H1 (cell line): ENCODE measurements around the gene STK11. TPM values are rescaled to one million over a fixed set of nuclear protein-coding genes. Genes with fewer than 3 reads are reported as not detected.

Source experiments
- CTCF ChIA-PET: fragments of 300-600 bp; sonication (Branson Sonifier 250); formaldehyde crosslinking; loops from one replicate; lab custom pipeline; 2021; ENCODE audit not compliant: partially characterized antibody; lab: Charles Lee
- POLR2A ChIA-PET: fragments of 300-600 bp; sonication (Branson Sonifier 250); formaldehyde crosslinking; loops from one replicate; lab custom pipeline; 2021; ENCODE audit warnings: inconsistent platforms; ENCODE audit not compliant: partially characterized antibody; lab: Charles Lee
- DNase-seq, 2 experiments: peaks; one replicate each; pipeline versions ENCODE4 v3.0.0 to v3.0.0-alpha.2; 2010 to 2022; ENCODE audit warnings: low spot score in 2 of 2, low read depth in 1 of 2, mixed read lengths in 1 of 2
- FAIRE-seq: peaks from 2 replicates; lab custom pipeline; 2011; peaks lifted over from hg19 to GRCh38; lab: Jason Lieb, UNC
- H2AFZ ChIP-seq: 2 replicates; pipeline ENCODE4 v1.8.1; 2012; ENCODE audit warnings: low read length, inconsistent platforms
- H2AK5ac ChIP-seq: 2 replicates; pipeline ENCODE4 v1.6.1; 2013; ENCODE audit warnings: low read depth, low read length
- H2BK120ac ChIP-seq: replicated peaks from 2 replicates; pipeline ENCODE3; 2013; ENCODE audit warnings: low read depth, low read length, inconsistent platforms
- H2BK12ac ChIP-seq: 2 replicates; pipeline ENCODE4 v1.6.1; 2013; ENCODE audit warnings: low read depth, low read length
- H2BK15ac ChIP-seq: 2 replicates; pipeline ENCODE4 v1.6.1; 2013; ENCODE audit warnings: low read length
- H2BK20ac ChIP-seq: 2 replicates; pipeline ENCODE4 v1.6.1; 2013; ENCODE audit warnings: low read length
- H2BK5ac ChIP-seq: 2 replicates; pipeline ENCODE4 v1.6.1; 2013; ENCODE audit warnings: low read depth, low read length
- H3K14ac ChIP-seq: 2 replicates; pipeline ENCODE4 v1.6.1; 2013; ENCODE audit warnings: inconsistent platforms; ENCODE audit not compliant: insufficient read length
- H3K18ac ChIP-seq: 2 replicates; pipeline ENCODE4 v1.6.1; 2013; ENCODE audit warnings: low read length; ENCODE audit errors: extremely low read depth
- H3K23ac ChIP-seq: 2 replicates; pipeline ENCODE4 v1.6.1; 2013; ENCODE audit warnings: inconsistent platforms; ENCODE audit not compliant: insufficient read length
- H3K23me2 ChIP-seq: 2 replicates; pipeline ENCODE4 v1.6.1; 2013; ENCODE audit warnings: low read depth, low read length
- H3K27ac ChIP-seq: 2 replicates; pipeline ENCODE4 v1.6.1; 2011; ENCODE audit warnings: low read depth, low read length, inconsistent platforms
- H3K27me3 ChIP-seq, 4 experiments: replicated peaks in 1 of 4; 1 replicate in 1 of 4; 2 replicates in 3 of 4; pipeline versions ENCODE4 v1.6.1 to v1.8.1; 2011 to 2013; ENCODE audit warnings: low read length in 3 of 4, mild to moderate bottlenecking in 3 of 4, inconsistent platforms in 2 of 4, mixed read lengths in 2 of 4, moderate library complexity in 1 of 4; ENCODE audit not compliant: control insufficient read depth in 3 of 4, insufficient read depth in 3 of 4; ENCODE audit errors: extremely low read depth in 1 of 4
- H3K36me3 ChIP-seq, 4 experiments: 2 replicates each; pipeline versions ENCODE4 v1.6.1 to v1.8.1; 2011 to 2013; ENCODE audit warnings: mild to moderate bottlenecking in 4 of 4, low read length in 3 of 4, moderate library complexity in 2 of 4, control low read depth in 1 of 4, inconsistent platforms in 1 of 4; ENCODE audit not compliant: insufficient read depth in 4 of 4, control insufficient read depth in 2 of 4
- H3K4ac ChIP-seq: replicated peaks from 2 replicates; pipeline ENCODE3; 2013; ENCODE audit warnings: low read length, low read depth, mixed read lengths, inconsistent platforms; ENCODE audit not compliant: insufficient read length
- H3K4me1 ChIP-seq, 4 experiments: replicated peaks in 1 of 4; 1 replicate in 1 of 4; 2 replicates in 3 of 4; pipeline versions ENCODE4 v1.6.1 to v1.8.1; 2011 to 2013; ENCODE audit warnings: low read length in 3 of 4, inconsistent platforms in 2 of 4, mixed read lengths in 1 of 4; ENCODE audit not compliant: insufficient read depth in 4 of 4, control insufficient read depth in 3 of 4
- H3K4me2 ChIP-seq, 2 experiments: 2 replicates each; pipeline versions ENCODE4 v1.6.1 to v1.8.1; 2011 to 2013; ENCODE audit warnings: low read depth in 2 of 2, low read length in 2 of 2, control low read depth in 1 of 2, inconsistent platforms in 1 of 2, mild to moderate bottlenecking in 1 of 2; ENCODE audit not compliant: insufficient read depth in 1 of 2
- H3K4me3 ChIP-seq, 4 experiments: fragments of 200-600, 300-600 bp in 1 of 4; sonication (generic), shearing (Covaris generic), sonication (Bioruptor Twin) in 1 of 4; 2 replicates each; pipeline versions ENCODE4 v1.5.1 to v1.8.1; 2011 to 2016; ENCODE audit warnings: low read length in 4 of 4, low read depth in 3 of 4, control low read depth in 2 of 4, inconsistent platforms in 2 of 4, mild to moderate bottlenecking in 2 of 4, mixed read lengths in 1 of 4, moderate library complexity in 1 of 4; ENCODE audit not compliant: insufficient read depth in 2 of 4; ENCODE audit errors: extremely low read depth in 1 of 4
- H3K56ac ChIP-seq: replicated peaks from 2 replicates; pipeline ENCODE3; 2013; ENCODE audit warnings: low read depth, mild to moderate bottlenecking, mixed read lengths, low read length, inconsistent platforms; ENCODE audit not compliant: insufficient read length
- H3K79me1 ChIP-seq: 2 replicates; pipeline ENCODE4 v1.6.1; 2013; ENCODE audit warnings: low read depth, low read length, control low read depth
- H3K79me2 ChIP-seq, 2 experiments: 2 replicates each; pipeline versions ENCODE4 v1.6.1 to v1.8.1; 2012 to 2013; ENCODE audit warnings: low read length in 2 of 2, mild to moderate bottlenecking in 2 of 2, inconsistent platforms in 1 of 2; ENCODE audit not compliant: insufficient read depth in 2 of 2, control insufficient read depth in 1 of 2
- H3K9ac ChIP-seq, 4 experiments: replicated peaks in 1 of 4; 1 replicate in 1 of 4; 2 replicates in 3 of 4; pipeline versions ENCODE4 v1.6.1 to v1.8.1; 2011 to 2013; ENCODE audit warnings: low read depth in 3 of 4, low read length in 3 of 4, control low read depth in 2 of 4, mild to moderate bottlenecking in 2 of 4, moderate library complexity in 2 of 4, inconsistent platforms in 1 of 4; ENCODE audit errors: extremely low read depth in 1 of 4
- H3K9me3 ChIP-seq, 2 experiments: 2 replicates each; pipeline versions ENCODE4 v1.6.1 to v1.8.1; 2012 to 2013; ENCODE audit warnings: mild to moderate bottlenecking in 2 of 2, moderate library complexity in 2 of 2, control low read depth in 1 of 2, inconsistent platforms in 1 of 2, low read depth in 1 of 2, low read length in 1 of 2, mixed read lengths in 1 of 2; ENCODE audit not compliant: insufficient read depth in 2 of 2
- H4K20me1 ChIP-seq, 2 experiments: replicated peaks in 1 of 2; 2 replicates each; pipeline versions ENCODE3 to v1.8.1; 2011 to 2013; ENCODE audit warnings: inconsistent platforms in 2 of 2, low read length in 2 of 2, mild to moderate bottlenecking in 1 of 2; ENCODE audit not compliant: insufficient read depth in 2 of 2, control insufficient read depth in 1 of 2
- H4K5ac ChIP-seq: 2 replicates; pipeline ENCODE4 v1.6.1; 2013; ENCODE audit warnings: low read length, low read depth, mixed read lengths, inconsistent platforms; ENCODE audit not compliant: insufficient read length
- H4K8ac ChIP-seq: 2 replicates; pipeline ENCODE4 v1.8.0; 2013; ENCODE audit warnings: mild to moderate bottlenecking, moderate library complexity, low read length, inconsistent platforms; ENCODE audit not compliant: insufficient read depth; ENCODE audit errors: extremely low read depth
- H4K91ac ChIP-seq: replicated peaks from 2 replicates; pipeline ENCODE3; 2013; ENCODE audit warnings: low read length, mixed read lengths, inconsistent platforms; ENCODE audit not compliant: insufficient read length
- ASH2L ChIP-seq: fragments of 200-600, 300-600 bp; sonication (generic); IDR thresholded peaks from one replicate; pipeline ENCODE4 v1.7.1; 2017; ENCODE audit warnings: low read length
- BRCA1 ChIP-seq: IDR thresholded peaks from 2 replicates; pipeline ENCODE4 v1.6.1; 2012; ENCODE audit warnings: low read depth, low read length, improper control_type of control experiment
- CBX8 ChIP-seq: fragments of 300-800, 300-1000 bp; sonication (generic); IDR thresholded peaks from 2 replicates; pipeline ENCODE4 v1.7.1; 2016; ENCODE audit warnings: low read depth, low read length, borderline replicate concordance
- HDAC6 ChIP-seq: IDR thresholded peaks from one replicate; pipeline ENCODE4 v1.7.1; 2012; ENCODE audit warnings: low read depth, mild to moderate bottlenecking, inconsistent platforms, low read length, moderate library complexity
- JUN ChIP-seq: IDR thresholded peaks from 2 replicates; pipeline ENCODE4 v1.6.1; 2011; ENCODE audit warnings: low read depth, mild to moderate bottlenecking, improper control_type of control experiment, low read length
- POLR2A ChIP-seq, 2 experiments: IDR thresholded peaks; 1 replicate in 1 of 2; 2 replicates in 1 of 2; pipeline ENCODE4 v1.6.1; 2011; ENCODE audit warnings: low read depth in 2 of 2, low read length in 2 of 2, mild to moderate bottlenecking in 2 of 2; ENCODE audit errors: control extremely low read depth in 1 of 2
- POU5F1 ChIP-seq: IDR thresholded peaks from 2 replicates; pipeline ENCODE4 v1.6.1; 2011; ENCODE audit warnings: low read depth, mild to moderate bottlenecking, low read length, moderate library complexity
- RNF2 ChIP-seq: fragments of 200-900, 300-1000 bp; sonication (generic); IDR thresholded peaks from 2 replicates; pipeline ENCODE4 v1.7.1; 2016; ENCODE audit warnings: borderline replicate concordance, low read depth, mild to moderate bottlenecking, antibody characterized with exemption, low read length; ENCODE audit not compliant: poor library complexity, severe bottlenecking; ENCODE audit errors: missing control alignments
- SP2 ChIP-seq: IDR thresholded peaks from 2 replicates; pipeline ENCODE4 v1.6.1; 2012; ENCODE audit warnings: mild to moderate bottlenecking, low read length, inconsistent platforms
- SP4 ChIP-seq: IDR thresholded peaks from 2 replicates; pipeline ENCODE4 v1.6.1; 2012; ENCODE audit warnings: low read length, inconsistent platforms
- TCF12 ChIP-seq: IDR thresholded peaks from 2 replicates; pipeline ENCODE4 v1.6.1; 2011; ENCODE audit warnings: low read depth, mild to moderate bottlenecking, low read length
- WGBS, 2 experiments: shearing (Covaris generic) in 1 of 2; methylation state at CpG; one replicate each; pipeline versions ENCODE4 v1.1.6 to v1.1.7; 2013 to 2015; ENCODE audit warnings: low lambda C conversion rate in 2 of 2, mixed read lengths in 2 of 2, inconsistent platforms in 1 of 2, low coverage in 1 of 2, missing lambda C conversion rate in 1 of 2; ENCODE audit not compliant: insufficient replicate concordance in 2 of 2, insufficient coverage in 1 of 2, insufficient read length in 1 of 2; ENCODE audit errors: extremely low coverage in 1 of 2, missing lambda C conversion rate in 1 of 2; 5-methylcytosine and 5-hydroxymethylcytosine counted together
- polyA plus RNA-seq, 7 experiments: library from polyadenylated mRNA; depleted of rRNA in 3 of 7; stranded (reverse) in 5 of 7; unstranded in 2 of 7; fragments of >200 nt in 5 of 7; fragments of 200-250 nt in 2 of 7; gene quantifications; 1 replicate in 5 of 7; 2 replicates in 1 of 7; 4 replicates in 1 of 7; pipeline versions ENCODE4 v1.2.1 to v1.2.3, GENCODE V29; 2011 to 2013; ENCODE audit warnings: missing spikeins in 2 of 7, mixed read lengths in 2 of 7
- total RNA-seq: library from RNA; stranded (reverse); fragmentation: NEBNext Ultra II Directional; extraction: Animal tissue kit (Norgen Biotek cat#: 25700); gene quantifications from 2 replicates; pipeline ENCODE4 v1.2.1, GENCODE V29; 2021
- TF ChIP-seq, protein P1 (sequence below): IDR thresholded peaks from 2 replicates; pipeline ENCODE4 v1.6.1; 2012; ENCODE audit warnings: low read length, inconsistent platforms

The STK11 gene
- total and polyA plus RNA-seq, 2 of the 8 experiments (the other 6 are each of a cell fraction or from before 2014, with no cell fraction given), result 45.3 to 70.7 TPM

DNA sequence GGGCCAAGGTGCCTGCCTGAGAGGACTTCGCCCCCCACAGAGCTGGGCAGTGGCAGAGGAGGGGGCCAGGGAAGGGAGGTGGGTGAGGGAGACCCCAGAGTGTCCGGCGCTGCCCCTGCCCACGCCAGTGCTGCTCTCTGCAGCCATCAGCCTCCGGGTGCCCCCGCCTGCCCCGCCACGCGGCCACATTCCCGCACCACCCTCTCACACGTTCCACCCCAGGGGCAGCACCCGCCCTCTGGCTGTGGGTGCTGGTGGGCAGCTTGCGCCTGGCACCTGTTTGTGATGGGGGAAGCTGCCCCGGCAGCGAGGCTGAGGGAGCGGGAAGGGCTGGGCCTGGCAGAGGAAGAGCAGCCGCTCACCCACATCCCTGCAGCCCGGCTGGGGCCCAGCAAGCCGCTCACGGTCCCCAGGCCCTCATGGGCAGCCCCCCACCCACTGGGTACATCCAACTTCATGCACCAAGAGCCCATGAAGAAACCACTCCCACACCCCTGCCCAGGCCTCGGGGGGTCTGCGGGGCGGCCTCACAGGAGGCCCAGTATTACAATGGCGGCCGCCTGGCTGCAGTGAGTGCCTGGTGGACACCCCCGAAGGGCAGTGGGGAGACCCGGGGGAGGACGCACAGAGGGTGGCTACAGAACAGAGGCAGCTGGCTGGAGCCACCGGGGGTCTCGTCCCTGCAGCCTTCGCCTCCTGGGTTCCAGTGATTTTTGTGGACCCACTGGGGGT is 45.5 kb upstream of the STK11 start:
- H3K4ac ChIP-seq, result no peak overlapping the region
- H3K56ac ChIP-seq, result no peak overlapping the region
- no peak for TF ChIP-seq POU5F1
- TF ChIP-seq ASH2L, result no peak
- no peak for TF ChIP-seq CBX8
- no peak for TF ChIP-seq TCF12
- no peak for TF ChIP-seq RNF2
- no peak for TF ChIP-seq SP2
- TF ChIP-seq JUN, result no peak
- no peak for TF ChIP-seq SP4
- TF ChIP-seq POLR2A (IDR thresholded peaks at IDR 0.05; ENCODE audit: control extremely low read depth in 1 of 2, low read depth in 2 of 2, low read length in 2 of 2), result no peak
- no peak for TF ChIP-seq HDAC6
- TF ChIP-seq, protein P1, sequence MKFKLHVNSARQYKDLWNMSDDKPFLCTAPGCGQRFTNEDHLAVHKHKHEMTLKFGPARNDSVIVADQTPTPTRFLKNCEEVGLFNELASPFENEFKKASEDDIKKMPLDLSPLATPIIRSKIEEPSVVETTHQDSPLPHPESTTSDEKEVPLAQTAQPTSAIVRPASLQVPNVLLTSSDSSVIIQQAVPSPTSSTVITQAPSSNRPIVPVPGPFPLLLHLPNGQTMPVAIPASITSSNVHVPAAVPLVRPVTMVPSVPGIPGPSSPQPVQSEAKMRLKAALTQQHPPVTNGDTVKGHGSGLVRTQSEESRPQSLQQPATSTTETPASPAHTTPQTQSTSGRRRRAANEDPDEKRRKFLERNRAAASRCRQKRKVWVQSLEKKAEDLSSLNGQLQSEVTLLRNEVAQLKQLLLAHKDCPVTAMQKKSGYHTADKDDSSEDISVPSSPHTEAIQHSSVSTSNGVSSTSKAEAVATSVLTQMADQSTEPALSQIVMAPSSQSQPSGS, result no peak
- no peak for TF ChIP-seq BRCA1
- no peak overlapping the region for H3K27ac ChIP-seq
- H2BK20ac ChIP-seq, result no peak overlapping the region
- no peak overlapping the region for H2BK120ac ChIP-seq
- H2BK15ac ChIP-seq, result no peak overlapping the region
- peaks cover 0 to 26% of the 10 kb centered on the region in 2 experiments for H4K20me1 ChIP-seq
- 96% methylated on average over 26 of the region's 31 CpGs; no CpG with 5 or more reads in 1 of the 2 experiments for WGBS, 2 experiments
- H2AK5ac ChIP-seq, result no peak overlapping the region
- H3K36me3 ChIP-seq, result no peaks in the 10 kb centered on the region
- DNase-seq, result no peak
- H3K27me3 ChIP-seq, result no peaks in the 10 kb centered on the region
- no peak overlapping the region for H3K18ac ChIP-seq
- no peak for FAIRE-seq
- H3K4me1 ChIP-seq, result peaks cover 0 to 4% (median 0%) of the 10 kb centered on the region in 4 experiments; a peak in 3 of 7 replicates
- no peaks in the 10 kb centered on the region for H3K9me3 ChIP-seq
- H3K9ac ChIP-seq, result no peak overlapping the region
- no peak overlapping the region for H4K5ac ChIP-seq
- no peaks in the 10 kb centered on the region for H3K23me2 ChIP-seq
- H3K79me2 ChIP-seq, result peaks cover 0 to 9% of the 10 kb centered on the region in 2 experiments; a peak in 1 of 4 replicates
- H2BK5ac ChIP-seq, result no peak overlapping the region
- no peak overlapping the region for H3K4me3 ChIP-seq
- H3K4me2 ChIP-seq, result no peak overlapping the region
- no peak overlapping the region for H4K91ac ChIP-seq
- H3K14ac ChIP-seq, result no peak overlapping the region
- no peak overlapping the region for H2AFZ ChIP-seq
- H4K8ac ChIP-seq, result no peak overlapping the region
- ChIA-PET POLR2A (interaction anchor here (1.0 to 1.7 kb wide), 3 partner anchors 11 to 115 kb away, joined by 3 to 6 read pairs (median 4); partner anchors contain the start of gene FAM174C), CTCF (no interaction called here)
- peaks cover 10% of the 10 kb centered on the region for H3K79me1 ChIP-seq
- no peak overlapping the region for H2BK12ac ChIP-seq
- no peak overlapping the region for H3K23ac ChIP-seq
